Measurements from ENCODE around the gene KLK10.

GRCh38 chr19:51022526-51022925, 3.0 kb upstream of the KLK10 start:
- TF ChIP-seq POLR2AphosphoS5 (IDR thresholded peaks at IDR 0.05): no peak
- TF ChIP-seq CTCF (IDR thresholded peaks at IDR 0.05): no peak
- TF ChIP-seq POLR2A (IDR thresholded peaks at IDR 0.05): no peak
- no peak for TF ChIP-seq EP300 (IDR thresholded peaks at IDR 0.05)

Measured in upper lobe of left lung (tissue), 4 donors.